Measurements from ENCODE around the gene UBE2L5.

The UBE2L5 gene

GRCh38 chr13:30404207-30404606 is 18.1 kb upstream of the UBE2L5 start:
- no peak for TF ChIP-seq CTCF (IDR thresholded peaks at IDR 0.05; ENCODE audit: low read depth, low read length)
- no peak for DNase-seq (ENCODE audit: low read depth in 2 of 2)
- H3K4me3 ChIP-seq (replicated peaks in 1 of 2; ENCODE audit: low read depth in 2 of 2, low read length in 2 of 2), result no peak overlapping the region

DNA sequence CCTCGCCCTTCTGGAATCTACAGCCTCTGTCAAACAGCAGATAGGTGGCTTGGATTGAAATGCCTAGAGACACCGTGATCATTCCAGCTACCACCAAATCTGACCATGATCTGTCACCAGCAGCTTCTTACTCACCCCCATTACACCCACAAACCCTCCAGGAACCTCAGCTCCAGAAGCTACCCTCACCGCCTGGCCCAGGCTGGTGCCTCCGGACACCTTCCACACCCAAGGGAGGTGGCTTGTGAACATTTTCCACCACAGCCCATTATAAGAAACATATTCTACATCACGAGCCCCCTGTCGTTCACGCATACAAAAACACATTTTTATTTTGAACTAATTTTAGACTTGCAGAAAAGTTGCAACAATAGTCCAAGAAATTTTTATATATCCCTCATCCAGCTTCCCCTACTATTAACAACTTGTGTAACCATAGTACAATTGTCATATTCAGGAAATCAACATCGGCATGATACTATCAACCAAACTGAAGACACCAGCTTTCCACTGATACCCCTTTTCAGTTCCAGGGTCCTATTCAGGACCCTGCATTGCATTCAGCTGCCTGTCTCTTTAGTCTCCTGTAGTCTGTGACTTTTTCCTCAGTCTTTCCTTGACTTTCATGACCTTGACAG is 15.4 kb upstream of the UBE2L5 start:
- no peak overlapping the region for H3K4me3 ChIP-seq (replicated peaks in 1 of 2; ENCODE audit: low read depth in 2 of 2, low read length in 2 of 2)
- no peak for DNase-seq (ENCODE audit: low read depth in 2 of 2)
- no peak for TF ChIP-seq CTCF (IDR thresholded peaks at IDR 0.05; ENCODE audit: low read depth, low read length)

- peak overlapping the region; percentile 15 to 33 for H3K4me3 ChIP-seq (replicated peaks in 1 of 2; ENCODE audit: low read depth in 2 of 2, low read length in 2 of 2)
- DNase-seq (ENCODE audit: low read depth in 2 of 2), result peak; percentile 88 to 92
- peak; percentile 74 for TF ChIP-seq CTCF (IDR thresholded peaks at IDR 0.05; ENCODE audit: low read depth, low read length)
Observed at GRCh38 chr13:30408319-30409101, 13.8 kb upstream of the UBE2L5 start.

- no peak overlapping the region for H3K4me3 ChIP-seq (replicated peaks in 1 of 2; ENCODE audit: low read depth in 2 of 2, low read length in 2 of 2)
- TF ChIP-seq CTCF (IDR thresholded peaks at IDR 0.05; ENCODE audit: low read depth, low read length), result no peak
- DNase-seq (ENCODE audit: low read depth in 2 of 2), result peak; percentile 82 to 84
Observed at GRCh38 chr13:30409886-30410704, 12.2 kb upstream of the UBE2L5 start.

DNA sequence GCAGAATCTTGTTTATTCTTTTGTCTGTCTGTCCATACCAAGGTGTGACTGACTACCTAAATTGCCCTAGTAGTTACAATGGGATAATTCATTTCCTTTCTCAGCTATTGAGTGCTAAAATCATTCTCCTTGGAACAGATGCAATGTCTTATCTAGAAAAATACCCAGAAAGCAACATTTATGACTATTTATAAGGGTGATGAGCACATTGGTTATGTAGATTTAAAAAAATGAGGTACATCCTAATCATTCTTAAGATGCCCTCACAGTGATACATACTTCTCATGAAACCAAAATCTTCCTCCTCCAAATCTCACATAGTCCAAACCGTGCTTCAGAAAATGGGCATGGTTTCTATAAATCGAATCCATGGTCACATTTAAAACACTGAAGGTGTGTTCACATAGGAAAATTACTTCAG is 11.6 kb upstream of the UBE2L5 start:
- H3K4me3 ChIP-seq (replicated peaks in 1 of 2; ENCODE audit: low read depth in 2 of 2, low read length in 2 of 2), result no peak overlapping the region
- no peak for TF ChIP-seq CTCF (IDR thresholded peaks at IDR 0.05; ENCODE audit: low read depth, low read length)
- DNase-seq (ENCODE audit: low read depth in 2 of 2), result no peak

DNA sequence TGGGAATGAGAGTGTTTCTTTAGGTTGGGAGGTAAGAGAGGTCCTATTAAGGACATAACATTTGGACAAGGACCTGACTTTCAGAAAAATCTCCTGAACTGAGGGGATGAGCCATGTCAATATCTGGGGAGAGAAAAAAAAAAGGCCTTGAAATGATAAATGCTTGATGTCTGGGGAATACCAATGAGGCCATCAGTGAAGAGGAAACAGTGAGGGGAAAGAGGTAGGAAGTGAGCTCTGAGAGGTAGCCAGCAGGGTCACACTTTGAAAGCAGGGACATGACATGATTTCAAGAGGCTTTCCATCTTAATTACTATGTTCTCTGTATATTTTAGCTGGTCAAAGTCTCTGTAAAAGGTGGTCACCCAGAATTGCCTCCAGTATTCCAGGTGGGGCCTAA is 9.9 kb upstream of the UBE2L5 start:
- H3K4me3 ChIP-seq (replicated peaks in 1 of 2; ENCODE audit: low read depth in 2 of 2, low read length in 2 of 2), result no peak overlapping the region
- no peak for TF ChIP-seq CTCF (IDR thresholded peaks at IDR 0.05; ENCODE audit: low read depth, low read length)
- no peak for DNase-seq (ENCODE audit: low read depth in 2 of 2)
